Neuronal stem cell (in vitro differentiated cells): ENCODE data around the gene ZC3H10.

Source experiments
- DNase-seq: peaks from one replicate; pipeline ENCODE4 v3.0.0-alpha.2; 2013; ENCODE audit warnings: low spot score
- H2AFZ ChIP-seq: one replicate; pipeline ENCODE4 v1.6.1; 2013; ENCODE audit warnings: mild to moderate bottlenecking, low read length, inconsistent platforms
- H2AK5ac ChIP-seq: 2 replicates; pipeline ENCODE4 v1.6.1; 2013; ENCODE audit warnings: low read depth, mild to moderate bottlenecking, inconsistent platforms, low read length, moderate library complexity, mixed read lengths
- H2BK120ac ChIP-seq: 2 replicates; pipeline ENCODE4 v1.6.1; 2013; ENCODE audit warnings: low read depth, mild to moderate bottlenecking, inconsistent platforms, low read length, moderate library complexity, mixed read lengths
- H2BK12ac ChIP-seq: one replicate; pipeline ENCODE4 v1.6.1; 2013; ENCODE audit warnings: low read length, inconsistent platforms
- H2BK15ac ChIP-seq: 2 replicates; pipeline ENCODE4 v1.6.1; 2013; ENCODE audit warnings: mild to moderate bottlenecking, low read length, inconsistent platforms, mixed read lengths
- H2BK5ac ChIP-seq: one replicate; pipeline ENCODE4 v1.6.1; 2013; ENCODE audit warnings: inconsistent platforms, mild to moderate bottlenecking, low read length, moderate library complexity
- H3K14ac ChIP-seq: one replicate; pipeline ENCODE4 v1.6.1; 2013; ENCODE audit warnings: low read length, inconsistent platforms
- H3K18ac ChIP-seq: 2 replicates; pipeline ENCODE4 v1.6.1; 2013; ENCODE audit warnings: low read length, inconsistent platforms
- H3K23ac ChIP-seq: 2 replicates; pipeline ENCODE4 v1.6.1; 2013; ENCODE audit warnings: low read depth, mild to moderate bottlenecking, mixed read lengths, low read length, inconsistent platforms; ENCODE audit not compliant: poor library complexity
- H3K27ac ChIP-seq: replicated peaks from 3 replicates; pipeline ENCODE4 v1.5.1; 2013; ENCODE audit warnings: low read length, inconsistent platforms
- H3K27me3 ChIP-seq, 3 experiments: 2 replicates each; pipeline ENCODE4 v1.6.1; 2013; ENCODE audit warnings: low read length in 3 of 3, mild to moderate bottlenecking in 2 of 3, inconsistent platforms in 1 of 3, low read depth in 1 of 3, mixed read lengths in 1 of 3, moderate library complexity in 1 of 3; ENCODE audit not compliant: control insufficient read depth in 3 of 3, insufficient read depth in 3 of 3
- H3K36me3 ChIP-seq, 2 donors: replicated peaks in 1 of 2; 2 replicates each; pipeline ENCODE4 v1.6.1; 2013; ENCODE audit warnings: low read length in 2 of 2; ENCODE audit not compliant: control insufficient read depth in 2 of 2, insufficient read depth in 2 of 2
- H3K4ac ChIP-seq: 2 replicates; pipeline ENCODE4 v1.6.1; 2013; ENCODE audit warnings: inconsistent platforms, mild to moderate bottlenecking, low read length, moderate library complexity
- H3K4me1 ChIP-seq, 2 donors: 1 replicate in 1 of 2; 2 replicates in 1 of 2; pipeline ENCODE4 v1.6.1; 2013; ENCODE audit warnings: low read length in 2 of 2, low read depth in 1 of 2; ENCODE audit not compliant: control insufficient read depth in 2 of 2, insufficient read depth in 1 of 2
- H3K4me2 ChIP-seq: one replicate; pipeline ENCODE4 v1.6.1; 2013; ENCODE audit warnings: mild to moderate bottlenecking, low read length, inconsistent platforms; ENCODE audit not compliant: insufficient read depth, poor library complexity, severe bottlenecking
- H3K4me3 ChIP-seq, 2 donors: 2 replicates each; pipeline ENCODE4 v1.5.1; 2013; ENCODE audit warnings: low read length in 2 of 2, mild to moderate bottlenecking in 2 of 2, inconsistent platforms in 1 of 2, moderate library complexity in 1 of 2
- H3K79me1 ChIP-seq: one replicate; pipeline ENCODE4 v1.6.1; 2013; ENCODE audit warnings: low read depth, mild to moderate bottlenecking, inconsistent platforms, low read length, moderate library complexity
- H3K9ac ChIP-seq: one replicate; pipeline ENCODE4 v1.6.1; 2013; ENCODE audit warnings: mild to moderate bottlenecking, low read depth, low read length, inconsistent platforms; ENCODE audit not compliant: poor library complexity
- H3K9me3 ChIP-seq, 2 donors: replicated peaks in 1 of 2; 2 replicates each; pipeline versions ENCODE3 to v1.6.1; 2013; ENCODE audit warnings: low read length in 2 of 2, mild to moderate bottlenecking in 2 of 2, inconsistent platforms in 1 of 2, low read depth in 1 of 2, mixed read lengths in 1 of 2, moderate library complexity in 1 of 2; ENCODE audit not compliant: control insufficient read depth in 2 of 2, insufficient read depth in 1 of 2
- H4K8ac ChIP-seq: one replicate; pipeline ENCODE4 v1.6.1; 2013; ENCODE audit warnings: low read depth, mild to moderate bottlenecking, inconsistent platforms, low read length, moderate library complexity
- H4K91ac ChIP-seq: one replicate; pipeline ENCODE4 v1.6.1; 2013; ENCODE audit warnings: low read length, low read depth, mild to moderate bottlenecking, inconsistent platforms; ENCODE audit not compliant: poor library complexity
- WGBS, 2 donors: extraction: QIAGEN DNeasy Blood & Tissue Kit; methylation state at CpG; one replicate each; pipeline ENCODE4 v1.1.7; 2013; ENCODE audit warnings: missing lambda C conversion rate in 2 of 2, mixed read lengths in 1 of 2; ENCODE audit not compliant: insufficient read length in 2 of 2, insufficient replicate concordance in 1 of 2; ENCODE audit errors: extremely low coverage in 2 of 2; 5-methylcytosine and 5-hydroxymethylcytosine counted together

The ZC3H10 gene

GRCh38 chr12:56080556-56081138 lies 37.4 kb upstream of the ZC3H10 start:
- no peak for DNase-seq
- H2BK15ac ChIP-seq = peak overlapping the region; percentile 43
- H2BK120ac ChIP-seq = no peak overlapping the region
- peak overlapping the region; percentile 93 for H3K18ac ChIP-seq
- H3K14ac ChIP-seq = no peak overlapping the region
- H4K8ac ChIP-seq = no peak overlapping the region
- no peak overlapping the region for H4K91ac ChIP-seq
- H3K4me3 ChIP-seq = peak overlapping the region; percentile 47 to 83
- H3K4ac ChIP-seq = no peak overlapping the region
- no peak overlapping the region for H3K9ac ChIP-seq
- WGBS, 2 donors = no CpG with 5 or more reads among the region's 20 CpGs
- H2AFZ ChIP-seq = peak overlapping the region; percentile 99
- peak overlapping the region; percentile 46 for H2AK5ac ChIP-seq
- H3K36me3 ChIP-seq = no peaks in the 10 kb centered on the region
- no peak overlapping the region for H2BK5ac ChIP-seq
- peaks cover 9 to 12% of the 10 kb centered on the region in 2 donors for H3K4me1 ChIP-seq
- H3K9me3 ChIP-seq = no peaks in the 10 kb centered on the region
- peaks cover 0 to 52% (median 18%) of the 10 kb centered on the region in 3 experiments for H3K27me3 ChIP-seq
- H3K23ac ChIP-seq = peak overlapping the region; percentile 96
- peak overlapping the region; percentile 95 for H3K4me2 ChIP-seq
- no peak overlapping the region for H2BK12ac ChIP-seq
- H3K27ac ChIP-seq = no peak overlapping the region
- no peaks in the 10 kb centered on the region for H3K79me1 ChIP-seq

- Histone ChIP-seq H2BK12ac (peak overlapping the region; percentile 43), H4K91ac (no peak overlapping the region), H3K27ac (no peak overlapping the region), H3K9me3 (no peaks in the 10 kb centered on the region), H3K36me3 (no peaks in the 10 kb centered on the region), H3K4ac (peak overlapping the region; percentile 71), H3K79me1 (no peaks in the 10 kb centered on the region), H4K8ac (no peak overlapping the region), H3K23ac (no peak overlapping the region), H3K18ac (peak overlapping the region; percentile 72), H3K9ac (peak overlapping the region; percentile 45), H2AK5ac (peak overlapping the region; percentile 15), H2BK15ac (peak overlapping the region; percentile 79), H3K4me1 (peaks cover 9 to 12% of the 10 kb centered on the region in 2 donors), H2BK5ac (no peak overlapping the region), H2BK120ac (no peak overlapping the region), H2AFZ (peak overlapping the region; percentile 45), H3K27me3 (peaks cover 0 to 52% (median 18%) of the 10 kb centered on the region in 3 experiments), H3K4me3 (no peak overlapping the region), H3K4me2 (no peak overlapping the region), H3K14ac (no peak overlapping the region)
- no CpG with 5 or more reads among the region's 6 CpGs for WGBS, 2 donors
- DNase-seq = no peak
Observed at GRCh38 chr12:56081393-56082347, 36.4 kb upstream of the ZC3H10 start.

- Histone ChIP-seq H2AK5ac (no peak overlapping the region), H3K4me3 (no peak overlapping the region), H4K91ac (no peak overlapping the region), H3K14ac (no peak overlapping the region), H3K27ac (no peak overlapping the region), H2BK120ac (no peak overlapping the region), H3K36me3 (no peaks in the 10 kb centered on the region), H3K9ac (no peak overlapping the region), H3K27me3 (peaks cover 0 to 52% (median 18%) of the 10 kb centered on the region in 3 experiments), H3K9me3 (no peaks in the 10 kb centered on the region), H3K18ac (no peak overlapping the region), H2BK5ac (no peak overlapping the region), H2BK15ac (no peak overlapping the region), H3K4me2 (no peak overlapping the region), H3K79me1 (no peaks in the 10 kb centered on the region), H4K8ac (no peak overlapping the region), H3K23ac (no peak overlapping the region), H3K4me1 (peaks cover 9 to 12% of the 10 kb centered on the region in 2 donors), H3K4ac (no peak overlapping the region), H2BK12ac (no peak overlapping the region), H2AFZ (no peak overlapping the region)
- no CpG with 5 or more reads among the region's 2 CpGs for WGBS, 2 donors
- no peak for DNase-seq
Observed at GRCh38 chr12:56082382-56082781, 35.7 kb upstream of the ZC3H10 start.

GRCh38 chr12:56082967-56083366 lies 35.1 kb upstream of the ZC3H10 start:
- Histone ChIP-seq H3K4me1 (peaks cover 9 to 12% of the 10 kb centered on the region in 2 donors), H3K18ac (no peak overlapping the region), H2BK15ac (no peak overlapping the region), H2BK120ac (no peak overlapping the region), H3K27me3 (peaks cover 0 to 52% (median 18%) of the 10 kb centered on the region in 3 experiments), H3K79me1 (no peaks in the 10 kb centered on the region), H4K91ac (no peak overlapping the region), H3K23ac (no peak overlapping the region), H3K4me2 (no peak overlapping the region), H3K14ac (no peak overlapping the region), H3K9me3 (no peaks in the 10 kb centered on the region), H3K4me3 (no peak overlapping the region), H3K36me3 (no peaks in the 10 kb centered on the region), H3K4ac (no peak overlapping the region), H4K8ac (no peak overlapping the region), H2BK5ac (no peak overlapping the region), H3K27ac (no peak overlapping the region), H2BK12ac (no peak overlapping the region), H2AK5ac (no peak overlapping the region), H3K9ac (no peak overlapping the region), H2AFZ (no peak overlapping the region)
- DNase-seq = no peak
- WGBS, 2 donors = no CpG with 5 or more reads among the region's 3 CpGs
